OCI-M2 (cell line): ENCODE data around the gene FCN2.

Source experiments
- DNase-seq: peaks from one replicate; lab custom pipeline; 2025; ENCODE audit not compliant: unreplicated experiment; lab: John Stamatoyannopoulos, UW

The FCN2 gene

DNA sequence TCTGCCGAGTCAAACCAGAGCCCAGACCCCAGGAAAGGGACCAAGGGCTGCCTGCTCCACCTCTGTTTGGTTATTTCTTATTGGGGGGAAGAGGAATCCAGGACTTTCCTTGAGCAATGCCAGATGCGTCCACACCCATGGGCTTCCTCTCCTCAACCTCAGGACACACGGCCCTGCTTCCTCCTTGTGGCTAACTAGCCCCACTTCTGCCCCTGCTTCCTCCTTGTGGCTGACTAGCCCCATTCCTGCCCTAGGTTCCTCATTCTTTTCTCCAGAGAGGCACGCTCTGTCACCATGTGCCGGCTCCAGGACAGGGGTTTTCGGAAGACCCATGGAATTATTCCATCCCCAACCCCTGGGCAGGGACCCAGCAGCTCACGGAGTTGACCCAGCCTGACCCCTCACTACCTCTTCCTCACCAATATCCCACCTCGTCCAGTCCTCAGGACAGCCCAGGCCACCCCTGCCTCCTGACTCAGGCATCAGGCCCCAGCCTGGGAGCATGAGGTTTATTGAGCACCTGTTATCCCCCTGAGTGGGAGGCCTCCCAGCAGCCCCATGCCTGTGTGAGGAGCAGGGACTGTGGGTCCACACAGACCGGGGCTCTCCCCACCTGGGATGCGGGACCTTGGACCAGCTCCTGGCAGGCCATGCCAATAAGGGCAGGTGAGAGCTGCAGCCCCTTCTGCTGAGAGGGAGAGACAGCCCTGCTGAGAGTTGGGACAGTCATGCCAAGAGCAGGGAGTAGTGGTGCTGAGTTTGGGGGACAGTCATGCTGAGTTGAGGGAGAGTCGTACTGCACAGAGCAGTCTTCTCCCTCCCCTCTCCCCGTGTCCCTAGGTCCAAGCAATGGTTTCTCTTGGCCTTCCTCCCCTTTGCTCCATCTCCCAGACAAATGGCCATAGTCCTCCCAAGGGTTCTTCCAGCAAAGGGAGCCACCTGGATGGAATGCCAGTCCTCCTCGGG is 48.9 kb downstream of the FCN2 start:
- DNase-seq: no peak

- no peak for DNase-seq
Measured at GRCh38 chr9:134930398-134930797, 49.8 kb downstream of the FCN2 start.

DNA sequence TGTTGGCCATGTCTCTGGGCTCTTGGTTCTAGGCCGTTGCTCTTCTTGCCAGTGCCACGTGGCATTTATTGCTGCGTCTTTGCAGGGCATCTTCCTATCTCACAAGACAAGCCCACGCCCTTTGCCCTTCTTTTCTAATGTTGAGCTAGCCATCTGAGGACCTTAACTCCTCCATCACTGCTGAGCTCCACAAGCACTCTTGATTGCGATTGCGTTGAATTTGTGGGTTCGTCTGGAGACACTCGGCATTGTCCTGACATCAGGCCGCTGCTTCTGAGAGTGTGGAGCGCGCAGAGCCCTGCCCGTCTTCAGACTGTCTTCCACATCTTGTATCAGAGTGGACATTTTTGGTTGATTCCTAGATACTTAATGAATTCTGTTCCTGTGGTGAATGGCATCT is 51.6 kb downstream of the FCN2 start:
- no peak for DNase-seq

DNA sequence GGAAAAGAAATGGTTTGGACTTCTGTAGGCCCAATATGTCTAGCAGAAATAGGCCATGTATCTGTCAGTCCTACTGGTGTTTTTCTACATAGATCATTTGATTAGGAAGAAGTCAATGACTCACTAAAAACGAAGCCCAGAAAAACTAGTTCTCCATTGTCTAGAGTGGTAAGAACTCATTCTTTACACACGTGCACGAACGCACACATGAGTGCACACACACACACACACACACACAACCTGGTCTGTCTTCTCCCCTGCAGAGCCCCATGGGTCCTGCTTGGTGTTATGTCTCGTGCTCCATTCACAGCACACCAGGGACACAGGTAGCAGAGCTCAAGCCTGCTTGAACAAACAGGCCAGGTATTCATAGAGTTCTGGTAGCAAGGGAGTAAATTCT is 52.0 kb downstream of the FCN2 start:
- DNase-seq: no peak

- DNase-seq: no peak
Measured at GRCh38 chr9:134933076-134933659, 52.6 kb downstream of the FCN2 start.

DNA sequence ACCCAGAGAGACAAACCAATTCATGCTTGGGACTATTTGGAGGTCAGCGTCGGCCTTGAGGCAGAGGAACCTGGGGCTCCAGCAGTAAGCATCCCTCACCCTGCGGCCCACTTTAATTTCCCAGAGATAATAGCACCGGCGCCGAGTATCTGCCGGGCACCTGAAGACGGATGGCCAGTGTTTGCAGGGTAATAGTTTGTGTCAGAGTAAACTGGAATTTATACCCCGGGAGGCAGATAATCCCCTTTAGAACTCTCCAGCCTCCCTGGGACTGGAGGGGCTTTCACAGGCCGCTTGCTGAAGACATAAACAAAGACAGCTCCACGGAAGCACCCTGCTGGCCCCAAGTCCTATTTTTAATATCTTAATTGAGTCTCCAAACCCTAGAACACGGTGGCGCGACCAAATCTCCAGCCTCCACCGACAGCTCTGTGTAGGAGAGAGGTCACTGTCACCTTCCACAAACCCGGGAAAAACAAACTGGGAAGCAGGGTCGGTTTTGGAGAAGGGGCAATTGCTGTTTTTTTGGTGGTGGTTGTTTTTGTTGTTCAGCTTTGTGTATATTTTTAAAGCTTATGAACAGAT is 54.5 kb downstream of the FCN2 start:
- DNase-seq: no peak

DNA sequence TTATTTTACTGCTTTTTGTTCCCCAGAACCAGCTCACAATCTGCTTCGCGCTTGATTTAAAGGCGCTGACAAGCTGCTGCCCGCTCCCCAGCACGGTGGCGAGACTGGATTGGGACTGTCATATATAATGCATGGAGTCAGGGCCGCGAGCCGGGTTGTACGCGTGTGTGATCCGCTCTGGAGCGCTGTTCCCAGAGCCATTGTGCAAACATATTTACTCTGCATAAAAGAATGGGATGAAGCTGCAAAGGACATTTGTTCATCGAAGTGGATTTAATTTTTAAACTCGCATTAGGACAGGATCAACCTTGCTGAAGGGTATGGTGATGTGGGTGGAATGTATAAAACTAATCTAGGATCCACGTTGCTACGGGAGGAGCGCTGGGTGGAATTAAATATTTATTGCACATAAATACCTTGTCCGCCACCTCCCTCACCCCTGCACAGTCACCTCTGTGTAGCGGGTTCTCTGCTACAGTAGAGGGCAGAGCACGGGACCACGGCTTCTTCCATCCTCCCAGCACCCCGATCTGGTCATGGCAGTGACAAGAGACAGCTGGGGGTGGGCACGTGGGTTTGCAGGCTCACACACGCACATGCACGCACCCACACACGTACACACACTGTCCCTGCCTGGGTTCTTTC is 55.2 kb downstream of the FCN2 start:
- no peak for DNase-seq

DNA sequence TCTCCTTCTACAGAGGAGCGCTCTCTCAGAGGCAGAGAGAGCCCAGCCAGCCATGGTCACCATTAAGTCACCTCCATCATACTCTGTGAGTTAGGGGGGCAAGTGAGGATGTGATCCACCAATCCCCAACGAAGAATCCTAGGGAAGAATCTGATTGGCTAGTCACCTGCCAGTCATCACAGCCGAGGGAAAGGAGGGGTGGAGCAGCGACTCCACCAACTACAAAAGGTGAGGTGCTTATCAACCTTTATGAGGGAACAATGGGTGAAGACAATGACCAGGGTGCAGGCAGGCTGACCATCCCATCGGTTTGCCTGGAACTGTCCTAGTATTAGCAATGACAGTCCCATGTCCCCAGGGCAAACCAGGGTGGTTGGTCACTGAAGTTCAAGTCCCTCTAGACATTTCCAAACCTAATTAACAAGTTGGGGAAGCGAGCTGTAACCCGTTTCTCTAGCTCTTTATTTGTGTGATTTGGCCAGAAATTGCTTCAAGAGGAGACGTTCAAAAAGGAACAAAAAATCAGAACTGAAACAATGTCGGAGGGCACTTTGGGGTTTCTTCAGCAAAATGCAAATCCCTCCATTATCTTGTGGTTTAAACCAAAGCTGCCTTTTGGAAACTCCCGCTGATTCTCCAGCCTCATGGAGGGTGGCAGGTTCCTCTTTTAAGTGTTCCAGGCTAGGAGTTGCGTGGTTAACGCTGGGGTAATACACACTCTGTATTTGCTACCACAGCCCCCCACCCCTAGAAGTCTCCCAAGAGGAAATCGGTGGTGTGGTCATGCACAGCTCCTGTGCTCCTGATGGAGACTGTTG is 55.9 kb downstream of the FCN2 start:
- DNase-seq: no peak
